MM.1S (cell line): Measurements from ENCODE around the gene TTLL4.

Source experiments
- DNase-seq: peaks from one replicate; pipeline ENCODE4 v3.0.0-alpha.2; 2015
- H2AFZ ChIP-seq: fragments of 300-600 bp; sonication (generic); 2 replicates; pipeline ENCODE4 v1.6.0; 2016; ENCODE audit warnings: antibody characterized with exemption, low read length
- H3F3A ChIP-seq: fragments of 300-600 bp; sonication (generic); 2 replicates; pipeline ENCODE4 v1.6.1; 2016; ENCODE audit warnings: mild to moderate bottlenecking, antibody characterized with exemption, low read length, moderate library complexity, mixed read lengths; ENCODE audit not compliant: insufficient read depth
- H3K27ac ChIP-seq: fragments of 300-600 bp; sonication (generic); 2 replicates; pipeline ENCODE4 v1.5.1; 2016; ENCODE audit warnings: mild to moderate bottlenecking, low read length
- H3K27me3 ChIP-seq: fragments of 300-600 bp; sonication (generic); replicated peaks from 2 replicates; pipeline ENCODE4 v1.6.0; 2016; ENCODE audit warnings: low read length; ENCODE audit not compliant: insufficient read depth
- H3K36me3 ChIP-seq: fragments of 300-600 bp; sonication (generic); replicated peaks from 2 replicates; pipeline ENCODE4 v1.6.1; 2016; ENCODE audit warnings: mild to moderate bottlenecking, low read length, mixed read lengths; ENCODE audit not compliant: insufficient read depth
- H3K4me1 ChIP-seq: fragments of 300-600 bp; sonication (generic); 2 replicates; pipeline ENCODE4 v1.6.1; 2016; ENCODE audit warnings: low read length, mixed read lengths
- H3K4me2 ChIP-seq: fragments of 300-600 bp; sonication (generic); 2 replicates; pipeline ENCODE4 v1.6.0; 2016; ENCODE audit warnings: low read depth, low read length
- H3K4me3 ChIP-seq: fragments of 300-600 bp; sonication (generic); 2 replicates; pipeline ENCODE4 v1.5.1; 2016; ENCODE audit warnings: low read length, mixed read lengths
- H3K79me2 ChIP-seq: fragments of 300-600 bp; sonication (generic); 2 replicates; pipeline ENCODE4 v1.6.1; 2016; ENCODE audit warnings: mixed run types, low read length, mixed read lengths
- H3K9ac ChIP-seq: fragments of 300-600 bp; sonication (generic); 2 replicates; pipeline ENCODE4 v1.6.1; 2016; ENCODE audit warnings: low read length, mixed read lengths
- H3K9me2 ChIP-seq: fragments of 300-600 bp; sonication (generic); replicated peaks from 2 replicates; pipeline ENCODE4 v1.6.1; 2016; ENCODE audit warnings: mild to moderate bottlenecking, low read length, mixed read lengths; ENCODE audit not compliant: insufficient read depth
- H3K9me3 ChIP-seq: fragments of 300-600 bp; sonication (generic); replicated peaks from 2 replicates; pipeline ENCODE4 v1.6.1; 2016; ENCODE audit warnings: mild to moderate bottlenecking, low read length, mixed read lengths; ENCODE audit not compliant: insufficient read depth
- H4K20me1 ChIP-seq: fragments of 300-600 bp; sonication (generic); 2 replicates; pipeline ENCODE4 v1.6.1; 2016; ENCODE audit warnings: mild to moderate bottlenecking, low read length, moderate library complexity, mixed read lengths; ENCODE audit not compliant: insufficient read depth
- CTCF ChIP-seq: fragments of 300-600 bp; sonication (generic); IDR thresholded peaks from 2 replicates; pipeline ENCODE4 v1.5.1; 2016; ENCODE audit warnings: antibody characterized with exemption, low read length, mixed read lengths
- EZH2 ChIP-seq: fragments of 300-600 bp; sonication (generic); optimal IDR thresholded peaks from 2 replicates; pipeline ENCODE3; 2017; ENCODE audit warnings: low read depth, mild to moderate bottlenecking, antibody characterized with exemption, low read length, mixed read lengths
- EZH2phosphoT487 ChIP-seq: fragments of 300-600 bp; sonication (generic); IDR thresholded peaks from 2 replicates; pipeline ENCODE4 v1.6.1; 2018; ENCODE audit warnings: antibody characterized with exemption, low read length

TTLL4 gene

GRCh38 chr2:218718058-218718457, 7.4 kb downstream of the TTLL4 start:
- Histone ChIP-seq H3K9ac (no peak overlapping the region), H3K27me3 (no peaks in the 10 kb centered on the region), H3K4me1 (peaks cover 15% of the 10 kb centered on the region), H3K79me2 (peaks cover 97% of the 10 kb centered on the region), H2AFZ (no peak overlapping the region), H3K36me3 (no peaks in the 10 kb centered on the region; the same call in 1 of the 2 replicates), H3K27ac (no peak overlapping the region), H4K20me1 (peaks cover 8% of the 10 kb centered on the region; the same call in 1 of the 2 replicates), H3K4me3 (no peak overlapping the region), H3F3A (no peaks in the 10 kb centered on the region), H3K9me3 (no peaks in the 10 kb centered on the region), H3K9me2 (no peaks in the 10 kb centered on the region), H3K4me2 (no peak overlapping the region)
- no peak for DNase-seq
- TF ChIP-seq EZH2 (no peak), CTCF (no peak), EZH2phosphoT487 (no peak)

GRCh38 chr2:218719457-218719856, 8.8 kb downstream of the TTLL4 start:
- no peak overlapping the region for H3K27ac ChIP-seq
- H3K4me3 ChIP-seq: no peak overlapping the region
- peaks cover 97% of the 10 kb centered on the region for H3K79me2 ChIP-seq
- H4K20me1 ChIP-seq: peaks cover 8% of the 10 kb centered on the region; the same call in 1 of the 2 replicates
- TF ChIP-seq EZH2: no peak
- no peak for TF ChIP-seq CTCF
- no peak for TF ChIP-seq EZH2phosphoT487
- no peak overlapping the region for H3K9ac ChIP-seq
- H3K27me3 ChIP-seq: no peaks in the 10 kb centered on the region
- H3K4me1 ChIP-seq: peaks cover 18% of the 10 kb centered on the region
- no peak for DNase-seq
- H3F3A ChIP-seq: no peaks in the 10 kb centered on the region
- H3K9me3 ChIP-seq: no peaks in the 10 kb centered on the region
- H3K4me2 ChIP-seq: no peak overlapping the region
- H3K36me3 ChIP-seq: no peaks in the 10 kb centered on the region; the same call in 1 of the 2 replicates
- H3K9me2 ChIP-seq: no peaks in the 10 kb centered on the region
- H2AFZ ChIP-seq: no peak overlapping the region

GRCh38 chr2:218720048-218721041, 9.7 kb downstream of the TTLL4 start:
- no peak for DNase-seq
- Histone ChIP-seq H3K36me3 (no peaks in the 10 kb centered on the region; the same call in 1 of the 2 replicates), H4K20me1 (peaks cover 8% of the 10 kb centered on the region; the same call in 1 of the 2 replicates), H3K79me2 (peaks cover 99% of the 10 kb centered on the region), H3K4me2 (no peak overlapping the region), H3K4me1 (peaks cover 18% of the 10 kb centered on the region), H3K9ac (no peak overlapping the region), H3F3A (no peaks in the 10 kb centered on the region), H3K27ac (no peak overlapping the region), H2AFZ (no peak overlapping the region), H3K9me2 (no peaks in the 10 kb centered on the region), H3K27me3 (no peaks in the 10 kb centered on the region), H3K4me3 (no peak overlapping the region), H3K9me3 (no peaks in the 10 kb centered on the region)
- TF ChIP-seq EZH2phosphoT487 (no peak), EZH2 (no peak), CTCF (no peak)
